ENCODE data around the gene PCDHA1.
"Not testable (repeated sequence)": the region's sequence is repeated elsewhere in the genome, so short reads cannot be mapped to it uniquely, and the experiment has no call there.

DNA sequence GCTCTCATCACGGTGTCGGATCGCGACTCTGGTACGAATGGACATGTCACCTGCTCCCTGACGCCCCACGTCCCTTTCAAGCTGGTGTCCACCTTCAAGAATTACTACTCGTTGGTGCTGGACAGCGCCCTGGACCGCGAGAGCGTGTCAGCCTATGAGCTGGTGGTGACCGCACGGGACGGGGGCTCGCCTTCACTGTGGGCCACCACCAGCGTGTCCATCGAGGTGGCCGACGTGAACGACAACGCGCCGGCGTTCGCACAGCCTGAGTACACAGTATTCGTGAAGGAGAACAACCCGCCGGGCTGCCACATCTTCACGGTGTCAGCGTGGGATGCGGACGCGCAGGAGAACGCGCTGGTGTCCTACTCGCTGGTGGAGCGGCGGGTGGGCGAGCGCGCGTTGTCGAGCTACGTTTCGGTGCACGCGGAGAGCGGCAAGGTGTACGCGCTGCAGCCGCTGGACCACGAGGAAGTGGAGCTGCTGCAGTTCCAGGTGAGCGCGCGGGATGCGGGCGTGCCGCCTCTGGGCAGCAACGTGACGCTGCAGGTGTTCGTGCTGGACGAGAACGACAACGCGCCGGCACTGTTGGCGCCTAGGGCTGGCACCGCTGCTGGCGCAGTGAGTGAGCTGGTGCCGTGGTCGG, 10.3 kb downstream of the PCDHA1 start:
- TF ChIP-seq CTCF, POLR2A (IDR thresholded peaks at IDR 0.05): not testable (repeated sequence)

Data from uterus (tissue), 2 donors.